ENCODE results near the gene ZBTB16.

DNA sequence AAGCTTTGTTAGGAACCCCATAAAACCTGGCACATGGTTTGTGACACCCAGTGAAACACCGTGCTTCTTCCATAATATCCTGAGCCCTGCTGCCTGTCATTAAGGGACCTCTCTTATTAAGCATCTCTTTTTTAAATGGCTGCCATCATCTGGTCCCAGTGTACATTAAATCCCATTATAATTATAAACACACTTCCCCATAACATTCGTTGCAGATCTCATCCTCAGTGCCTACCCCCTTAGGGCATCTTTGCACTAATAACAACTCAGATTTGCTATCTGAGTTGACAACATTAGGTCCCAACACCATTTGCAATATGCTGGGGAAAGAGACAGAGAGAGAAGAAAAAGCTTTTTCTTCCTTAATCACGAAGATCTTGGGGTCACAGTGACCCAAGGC, 4.7 kb upstream of the ZBTB16 start:
- no peak for TF ChIP-seq POLR2A (IDR thresholded peaks at IDR 0.05)
- TF ChIP-seq, protein P1, sequence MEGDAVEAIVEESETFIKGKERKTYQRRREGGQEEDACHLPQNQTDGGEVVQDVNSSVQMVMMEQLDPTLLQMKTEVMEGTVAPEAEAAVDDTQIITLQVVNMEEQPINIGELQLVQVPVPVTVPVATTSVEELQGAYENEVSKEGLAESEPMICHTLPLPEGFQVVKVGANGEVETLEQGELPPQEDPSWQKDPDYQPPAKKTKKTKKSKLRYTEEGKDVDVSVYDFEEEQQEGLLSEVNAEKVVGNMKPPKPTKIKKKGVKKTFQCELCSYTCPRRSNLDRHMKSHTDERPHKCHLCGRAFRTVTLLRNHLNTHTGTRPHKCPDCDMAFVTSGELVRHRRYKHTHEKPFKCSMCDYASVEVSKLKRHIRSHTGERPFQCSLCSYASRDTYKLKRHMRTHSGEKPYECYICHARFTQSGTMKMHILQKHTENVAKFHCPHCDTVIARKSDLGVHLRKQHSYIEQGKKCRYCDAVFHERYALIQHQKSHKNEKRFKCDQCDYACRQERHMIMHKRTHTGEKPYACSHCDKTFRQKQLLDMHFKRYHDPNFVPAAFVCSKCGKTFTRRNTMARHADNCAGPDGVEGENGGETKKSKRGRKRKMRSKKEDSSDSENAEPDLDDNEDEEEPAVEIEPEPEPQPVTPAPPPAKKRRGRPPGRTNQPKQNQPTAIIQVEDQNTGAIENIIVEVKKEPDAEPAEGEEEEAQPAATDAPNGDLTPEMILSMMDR (IDR thresholded peaks at IDR 0.05): no peak

Data from ovary (tissue), 3 donors.